ENCODE results near the gene ACAA1. TPM values are rescaled to one million over a fixed set of nuclear protein-coding genes. Genes with fewer than 3 reads are reported as not detected.
"Not testable (repeated sequence)": the region's sequence is repeated elsewhere in the genome, so short reads cannot be mapped to it uniquely, and the experiment has no call there.

ACAA1 gene
- total RNA-seq, 1 donor from 2014 or later: 135 TPM

GRCh38 chr3:38135621-38136277 lies 1.2 kb downstream of the ACAA1 start:
- DNase-seq (ENCODE audit: low spot score): not testable (repeated sequence)

- not testable (repeated sequence) for DNase-seq (ENCODE audit: low spot score)
Measured at GRCh38 chr3:38134517-38135143, 2.3 kb downstream of the ACAA1 start.

GRCh38 chr3:38133557-38134405 lies 3.1 kb downstream of the ACAA1 start:
- DNase-seq (ENCODE audit: low spot score): peak; percentile 68

GRCh38 chr3:38133209-38133556 lies 3.7 kb downstream of the ACAA1 start:
- no peak for DNase-seq (ENCODE audit: low spot score)

- DNase-seq (ENCODE audit: low spot score): no peak
Measured at GRCh38 chr3:38131621-38132369, 5.1 kb downstream of the ACAA1 start.

GRCh38 chr3:38130631-38131065 lies 6.3 kb downstream of the ACAA1 start:
- no peak for DNase-seq (ENCODE audit: low spot score)

- DNase-seq (ENCODE audit: low spot score): no peak
Measured at GRCh38 chr3:38129058-38129457, 7.9 kb downstream of the ACAA1 start.

GRCh38 chr3:38128303-38128655 lies 8.6 kb downstream of the ACAA1 start:
- no peak for DNase-seq (ENCODE audit: low spot score)

- no peak for DNase-seq (ENCODE audit: low spot score)
Measured at GRCh38 chr3:38127611-38128302, 9.2 kb downstream of the ACAA1 start.

GRCh38 chr3:38126121-38126892 lies 10.6 kb downstream of the ACAA1 start:
- no peak for DNase-seq (ENCODE audit: low spot score)

- DNase-seq (ENCODE audit: low spot score): no peak
Measured at GRCh38 chr3:38125305-38126120, 11.4 kb downstream of the ACAA1 start.

GRCh38 chr3:38124324-38125122 lies 12.4 kb downstream of the ACAA1 start:
- no peak for DNase-seq (ENCODE audit: low spot score)

GRCh38 chr3:38122712-38123290 lies 14.1 kb downstream of the ACAA1 start:
- no peak for DNase-seq (ENCODE audit: low spot score)

GRCh38 chr3:38121832-38122461 lies 15.0 kb downstream of the ACAA1 start:
- no peak for DNase-seq (ENCODE audit: low spot score)

GRCh38 chr3:38121451-38121831 lies 15.5 kb downstream of the ACAA1 start:
- no peak for DNase-seq (ENCODE audit: low spot score)

- no peak for DNase-seq (ENCODE audit: low spot score)
Measured at GRCh38 chr3:38120693-38121450, 16.1 kb downstream of the ACAA1 start.

Measured in mucosa of gallbladder (tissue), 1 donor.